Measurements from ENCODE around the gene S100A11. TPM values are rescaled to one million over a fixed set of nuclear protein-coding genes. Genes with fewer than 3 reads are reported as not detected.

The S100A11 gene
- total and polyA plus RNA-seq, 9 of the 15 experiments (the other 6 are each of a cell fraction or from before 2014, with no cell fraction given), result 131 to 808 (median 235) TPM

GRCh38 chr1:152036267-152037216 is at the start of gene S100A11 (continued):
- TF ChIP-seq, protein P1, sequence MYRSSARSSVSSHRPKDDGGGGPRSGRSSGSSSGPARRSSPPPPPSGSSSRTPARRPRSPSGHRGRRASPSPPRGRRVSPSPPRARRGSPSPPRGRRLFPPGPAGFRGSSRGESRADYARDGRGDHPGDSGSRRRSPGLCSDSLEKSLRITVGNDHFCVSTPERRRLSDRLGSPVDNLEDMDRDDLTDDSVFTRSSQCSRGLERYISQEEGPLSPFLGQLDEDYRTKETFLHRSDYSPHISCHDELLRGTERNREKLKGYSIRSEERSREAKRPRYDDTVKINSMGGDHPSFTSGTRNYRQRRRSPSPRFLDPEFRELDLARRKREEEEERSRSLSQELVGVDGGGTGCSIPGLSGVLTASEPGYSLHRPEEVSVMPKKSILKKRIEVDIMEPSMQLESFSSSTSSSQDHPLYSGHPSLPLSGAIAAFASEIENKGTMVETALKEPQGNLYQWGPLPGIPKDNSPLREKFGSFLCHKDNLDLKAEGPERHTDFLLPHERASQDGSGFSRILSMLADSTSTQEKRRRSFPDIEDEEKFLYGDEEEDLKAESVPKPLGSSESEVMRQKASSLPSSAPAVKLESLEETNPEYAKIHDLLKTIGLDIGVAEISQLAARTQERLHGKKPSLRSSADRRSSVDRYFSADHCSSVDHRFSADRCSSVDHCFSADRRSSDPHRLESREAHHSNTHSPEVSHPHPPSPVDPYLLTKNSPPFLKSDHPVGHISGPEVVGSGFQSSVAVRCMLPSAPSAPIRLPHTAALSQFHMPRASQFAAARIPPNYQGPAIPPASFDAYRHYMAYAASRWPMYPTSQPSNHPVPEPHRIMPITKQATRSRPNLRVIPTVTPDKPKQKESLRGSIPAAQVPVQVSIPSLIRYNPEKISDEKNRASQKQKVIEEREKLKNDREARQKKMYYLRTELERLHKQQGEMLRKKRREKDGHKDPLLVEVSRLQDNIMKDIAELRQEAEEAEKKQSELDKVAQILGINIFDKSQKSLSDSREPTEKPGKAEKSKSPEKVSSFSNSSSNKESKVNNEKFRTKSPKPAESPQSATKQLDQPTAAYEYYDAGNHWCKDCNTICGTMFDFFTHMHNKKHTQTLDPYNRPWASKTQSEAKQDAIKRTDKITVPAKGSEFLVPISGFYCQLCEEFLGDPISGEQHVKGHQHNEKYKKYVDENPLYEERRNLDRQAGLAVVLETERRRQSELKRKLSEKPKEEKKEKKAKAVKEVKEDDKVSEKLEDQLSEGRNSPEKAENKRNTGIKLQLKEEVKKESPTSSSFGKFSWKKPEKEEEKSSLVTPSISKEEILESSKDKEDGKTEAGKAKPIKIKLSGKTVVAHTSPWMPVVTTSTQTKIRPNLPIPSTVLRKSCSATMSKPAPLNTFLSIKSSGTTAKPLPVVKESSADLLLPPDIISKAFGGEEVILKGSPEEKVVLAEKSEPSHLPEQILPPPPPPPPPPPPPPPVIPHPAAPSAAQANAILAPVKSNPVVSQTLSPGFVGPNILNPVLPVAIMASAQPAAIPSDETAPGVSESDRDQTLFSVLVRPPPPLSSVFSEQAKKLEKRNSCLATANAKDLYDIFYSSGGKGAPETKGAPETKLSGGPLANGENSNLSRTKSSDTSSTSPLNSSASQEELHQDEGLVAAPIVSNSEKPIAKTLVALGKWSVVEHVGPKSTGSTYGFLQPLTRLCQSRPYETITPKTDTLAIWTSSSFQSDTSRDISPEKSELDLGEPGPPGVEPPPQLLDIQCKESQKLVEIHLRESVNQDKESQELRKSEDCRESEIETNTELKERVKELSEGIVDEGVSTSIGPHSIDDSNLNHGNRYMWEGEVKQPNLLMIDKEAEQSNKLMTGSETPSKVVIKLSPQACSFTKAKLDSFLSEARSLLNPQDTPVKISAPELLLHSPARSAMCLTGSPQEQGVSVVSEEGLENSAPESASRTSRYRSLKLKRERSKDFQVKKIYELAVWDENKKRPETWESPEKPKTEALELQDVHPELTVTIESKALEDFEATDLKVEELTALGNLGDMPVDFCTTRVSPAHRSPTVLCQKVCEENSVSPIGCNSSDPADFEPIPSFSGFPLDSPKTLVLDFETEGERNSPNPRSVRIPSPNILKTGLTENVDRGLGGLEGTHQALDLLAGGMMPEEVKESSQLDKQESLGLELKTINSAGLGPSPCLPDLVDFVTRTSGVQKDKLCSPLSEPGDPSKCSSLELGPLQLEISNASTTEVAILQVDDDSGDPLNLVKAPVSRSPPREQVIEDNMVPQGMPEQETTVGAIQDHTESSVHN (IDR thresholded peaks at IDR 0.05; ENCODE audit: borderline replicate concordance in 1 of 2, low read depth in 1 of 2), result no peak
- TF ChIP-seq ZNF609 (CRISPR knock-in tag; IDR thresholded peaks at IDR 0.05; ENCODE audit: borderline replicate concordance) (no peak), HNRNPK (IDR thresholded peaks at IDR 0.05; ENCODE audit: low read depth, low read length, poor library complexity, severe bottlenecking) (no peak), PHB2 (IDR thresholded peaks at IDR 0.05; ENCODE audit: low read depth) (no peak), RREB1 (CRISPR knock-in tag; IDR thresholded peaks at IDR 0.05) (no peak)
